ENCODE data around the gene MBTPS1.

Gene MBTPS1

GRCh38 chr16:84032458-84033178 is 84.1 kb downstream of the MBTPS1 start:
- no peak for DNase-seq

DNA sequence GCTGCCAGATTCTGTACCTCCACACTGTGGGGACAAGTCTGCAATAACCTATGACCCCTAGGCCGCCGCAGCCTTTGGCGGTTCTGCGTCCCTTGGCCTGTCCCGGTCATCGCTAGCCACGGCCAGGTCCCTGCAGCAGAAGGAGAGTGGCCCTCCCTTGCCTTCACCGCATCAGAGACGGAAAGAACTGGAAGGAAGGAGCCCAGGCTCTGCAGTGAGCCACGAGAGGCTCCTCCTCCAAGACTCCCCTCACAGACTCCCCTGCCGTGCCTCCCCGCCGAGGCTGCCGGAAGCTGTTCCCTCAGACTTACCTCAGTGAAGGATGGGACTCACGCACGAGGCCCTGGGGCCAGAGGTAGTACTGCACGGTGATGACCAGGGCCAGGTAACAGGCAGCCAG is 85.2 kb downstream of the MBTPS1 start:
- no peak for DNase-seq

DNA sequence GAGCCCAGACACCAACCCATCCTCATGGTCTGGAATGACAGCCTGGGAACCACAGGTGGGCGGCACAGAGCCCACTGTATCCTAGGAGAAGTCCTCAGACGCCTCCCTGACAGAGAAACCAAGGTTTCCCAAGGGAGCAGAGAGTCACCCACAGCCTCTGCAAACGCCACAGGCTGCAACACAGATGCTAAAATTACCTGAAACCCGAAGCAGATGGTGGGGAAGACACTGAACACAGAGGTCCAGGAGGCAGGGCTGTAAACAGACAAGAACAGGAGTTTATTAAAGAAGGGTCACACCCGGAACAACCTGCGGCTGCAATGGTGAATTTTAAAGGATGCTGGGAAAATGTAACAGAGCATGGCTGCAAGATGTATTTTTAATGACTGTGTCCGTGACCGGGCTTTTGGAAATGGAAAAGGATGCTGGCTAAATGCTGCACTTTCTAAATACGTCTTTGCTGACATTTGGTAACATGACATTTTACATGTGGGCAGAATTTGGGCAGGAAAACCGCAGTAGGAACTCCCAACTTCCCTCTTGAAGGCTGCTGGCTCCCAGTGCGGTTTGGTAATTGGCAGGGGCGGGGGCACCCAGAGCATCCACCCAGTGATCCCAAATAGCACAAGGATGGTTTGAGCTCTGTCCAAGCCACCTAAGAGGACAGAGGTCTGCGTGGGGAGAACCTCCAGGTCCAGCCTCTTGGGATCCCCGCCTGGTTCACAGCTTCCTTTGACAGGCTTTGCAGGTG is 87.3 kb downstream of the MBTPS1 start:
- DNase-seq: no peak

DNA sequence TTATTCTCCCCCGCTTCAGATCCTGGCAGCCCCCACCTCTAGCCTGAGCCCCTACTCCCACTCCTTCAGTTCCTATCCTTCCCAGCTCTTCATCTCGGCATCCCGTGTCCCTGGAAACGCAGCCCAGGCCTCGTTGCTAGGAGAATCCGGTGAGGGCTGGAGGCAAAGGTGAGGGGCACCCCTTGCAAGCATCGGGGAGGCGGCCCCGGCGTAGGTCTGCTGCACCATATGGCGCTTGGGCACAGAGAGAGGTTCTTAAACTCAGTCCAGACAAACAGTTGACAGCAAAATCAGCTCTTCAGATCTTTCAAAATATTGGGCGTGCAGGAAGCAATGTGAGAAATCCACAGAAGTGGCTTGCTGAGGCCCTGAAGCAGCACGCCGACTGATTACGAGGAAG is 89.1 kb downstream of the MBTPS1 start:
- no peak for DNase-seq

- DNase-seq: no peak
These were observed 90.1 kb downstream of the MBTPS1 start for GRCh38 chr16:84026606-84027005.

- no peak for DNase-seq
These were observed 91.9 kb downstream of the MBTPS1 start for GRCh38 chr16:84024854-84025253.

DNA sequence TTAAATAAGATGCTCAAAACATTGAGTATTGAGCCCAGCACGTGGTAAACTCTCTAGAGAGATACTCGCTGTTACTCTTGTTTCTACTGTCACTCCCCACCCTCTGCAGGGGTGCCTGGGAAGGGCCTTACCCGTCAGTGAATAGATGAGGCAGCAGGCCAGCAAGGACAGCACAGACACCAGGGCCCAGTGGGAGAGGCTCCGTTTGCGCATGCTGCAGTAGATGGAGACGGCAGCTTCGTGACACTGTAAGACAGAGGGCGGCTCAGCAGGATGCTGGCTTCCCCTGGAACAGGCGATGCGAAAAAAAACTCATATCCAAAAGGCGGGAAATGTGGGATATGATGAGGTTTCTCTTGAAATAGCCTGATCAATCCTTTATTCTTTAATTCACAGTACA is 94.1 kb downstream of the MBTPS1 start:
- DNase-seq: no peak

DNA sequence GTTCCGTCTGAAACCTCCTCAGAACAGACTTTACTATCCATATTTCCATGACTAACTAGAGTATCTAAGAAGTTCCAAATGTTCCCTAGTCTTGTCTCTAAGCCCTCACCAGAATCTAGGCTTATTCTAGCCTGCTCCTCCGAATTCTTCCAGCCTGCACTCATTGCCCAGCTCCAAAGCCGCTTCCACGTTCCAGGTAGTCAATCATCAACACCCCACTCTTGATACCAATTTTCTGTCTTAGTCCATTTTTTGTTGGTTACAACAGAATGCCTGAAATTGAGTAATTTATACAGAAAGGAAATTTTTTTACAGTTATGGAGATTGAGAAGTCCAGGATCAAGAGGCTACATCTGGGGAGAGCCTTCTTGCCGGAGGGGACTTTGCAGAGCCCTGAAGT is 95.3 kb downstream of the MBTPS1 start:
- DNase-seq: no peak

- no peak for DNase-seq
These were observed 96.4 kb downstream of the MBTPS1 start for GRCh38 chr16:84020353-84020752.

DNA sequence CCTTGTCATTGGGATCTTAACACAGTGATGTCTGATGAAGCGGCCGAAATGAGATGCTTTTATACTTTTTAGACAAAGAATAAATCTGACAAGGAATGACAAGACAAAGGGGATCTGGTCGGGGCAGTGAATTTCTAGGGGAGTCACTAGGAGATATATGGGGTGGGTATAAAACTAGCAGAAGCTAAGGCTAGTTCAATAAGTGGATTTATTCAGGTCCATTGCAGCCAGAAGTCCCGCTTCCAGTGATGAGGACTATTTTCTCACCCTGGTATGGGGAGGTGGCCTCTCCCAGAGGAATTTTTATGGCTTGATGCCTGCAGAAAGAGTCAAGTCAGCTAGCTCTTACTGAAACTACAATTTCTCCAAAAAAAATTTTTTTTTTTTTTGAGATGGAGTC is 98.0 kb downstream of the MBTPS1 start:
- DNase-seq: no peak

- DNase-seq: no peak
These were observed 100.3 kb downstream of the MBTPS1 start for GRCh38 chr16:84016477-84016876.

GRCh38 chr16:84015399-84015798 is 101.3 kb downstream of the MBTPS1 start:
- DNase-seq: no peak

DNA sequence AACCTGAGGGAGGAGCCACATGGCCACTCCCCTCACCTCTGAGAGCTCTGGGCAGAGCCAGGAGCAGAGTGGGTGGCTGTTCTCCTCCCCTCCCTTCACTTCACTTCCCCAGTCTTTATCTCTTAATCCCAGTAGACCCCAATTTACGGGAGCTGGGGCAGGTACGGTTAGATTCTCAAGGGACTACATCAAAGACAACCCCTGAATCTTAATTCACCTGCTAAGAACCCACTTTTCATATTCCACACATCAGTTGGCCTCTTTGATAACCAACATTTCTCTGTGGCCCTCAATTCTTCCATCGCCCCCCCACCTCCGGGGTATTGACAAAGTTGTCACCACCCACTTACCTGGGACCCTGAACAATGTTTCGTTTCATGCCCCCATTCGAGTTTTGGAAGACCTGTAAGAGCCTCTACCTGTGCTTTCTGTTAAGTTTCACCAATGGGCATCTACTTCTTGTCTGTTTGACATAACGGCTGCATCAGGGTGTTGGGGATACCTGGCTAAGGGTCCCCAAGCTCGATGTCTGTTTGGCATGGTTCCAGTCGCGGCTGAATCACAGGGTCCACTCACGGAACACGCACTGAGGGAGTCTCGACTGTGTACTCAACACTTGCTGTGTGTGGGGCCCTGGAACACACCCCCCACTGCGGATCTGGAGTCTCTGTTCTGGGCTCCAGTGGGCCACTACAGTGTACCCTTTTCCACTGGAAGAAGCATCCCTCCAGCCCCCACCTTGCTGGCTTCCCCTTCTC is 102.0 kb downstream of the MBTPS1 start:
- no peak for DNase-seq

DNA sequence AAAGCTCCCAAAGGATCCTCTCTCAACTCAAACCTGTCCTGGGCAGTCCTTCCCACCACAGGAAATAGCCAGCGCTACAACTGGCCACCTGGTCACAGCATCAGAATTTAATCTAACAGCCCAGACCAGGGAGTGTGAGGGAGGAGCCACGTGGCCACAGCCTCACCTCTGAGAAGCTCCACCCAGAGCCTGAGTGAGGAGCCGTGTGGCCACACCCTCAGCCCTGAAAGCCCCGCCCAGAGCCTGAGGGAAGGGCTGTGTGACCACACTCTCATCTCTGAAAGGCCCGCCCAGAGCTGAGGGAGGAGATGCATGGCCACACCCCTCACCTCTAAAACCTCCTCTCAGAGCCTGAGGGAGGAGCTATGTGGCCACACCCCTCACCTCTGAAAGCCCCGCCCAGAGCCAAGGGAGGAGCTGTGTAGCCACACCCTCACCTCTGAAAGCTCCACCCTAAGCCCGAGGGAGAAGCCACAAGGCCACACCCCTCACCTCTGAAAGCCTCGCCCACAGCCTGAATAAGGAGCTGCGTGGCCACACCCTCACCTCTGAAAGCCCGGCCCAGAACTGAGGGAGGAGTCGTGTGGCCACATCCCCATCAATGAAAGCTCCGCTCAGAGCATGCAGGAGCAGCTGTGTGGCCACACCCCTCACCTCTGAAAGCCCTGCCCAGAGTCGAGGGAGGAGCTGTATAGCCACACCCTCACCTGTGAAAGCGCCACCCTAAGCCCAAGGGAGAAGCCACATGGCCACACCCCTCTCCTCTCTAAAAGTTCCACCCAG is 102.8 kb downstream of the MBTPS1 start:
- peak; percentile 72 for DNase-seq

DNA sequence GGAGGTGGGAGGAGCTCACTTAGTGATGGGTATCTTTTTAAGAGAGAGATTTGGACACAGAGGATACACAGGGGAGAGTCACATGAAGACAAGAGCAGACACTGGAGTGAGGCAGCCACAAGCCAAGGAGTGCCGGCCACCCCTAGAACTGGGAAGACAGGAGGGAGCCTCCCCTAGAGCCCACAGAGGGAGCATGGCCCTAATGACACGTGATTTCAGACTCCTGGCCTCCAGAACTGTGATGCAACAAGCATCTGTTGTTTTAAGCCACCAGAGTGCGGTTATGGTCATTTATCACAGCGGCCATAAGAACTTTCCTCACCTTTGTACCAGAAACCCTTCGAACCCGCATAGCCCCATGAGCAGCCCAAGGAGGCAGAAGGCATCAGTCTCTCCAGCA is 107.5 kb downstream of the MBTPS1 start:
- no peak for DNase-seq

GRCh38 chr16:84007965-84008364 is 108.8 kb downstream of the MBTPS1 start:
- DNase-seq: no peak

DNA sequence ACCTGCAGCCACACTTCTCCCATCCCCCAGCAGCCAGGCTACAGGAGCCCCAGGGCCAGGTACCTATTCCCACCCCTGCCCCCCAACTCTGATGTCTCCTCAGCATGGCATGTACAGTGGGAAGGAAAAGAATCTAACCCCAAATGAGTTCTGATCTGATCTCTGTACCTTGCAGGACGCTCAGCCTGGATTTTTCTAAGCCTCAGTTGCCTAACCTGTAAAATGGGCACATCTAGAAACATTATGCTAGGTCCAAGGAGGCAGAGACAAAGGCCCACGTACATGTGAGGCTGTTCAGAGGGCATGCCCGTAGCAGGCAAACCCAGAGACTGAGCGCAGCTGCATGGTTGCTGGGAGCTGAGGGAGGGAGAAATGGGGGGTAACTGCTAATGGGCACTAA is 109.2 kb downstream of the MBTPS1 start:
- no peak for DNase-seq

- no peak for DNase-seq
These were observed 111.4 kb downstream of the MBTPS1 start for GRCh38 chr16:84005391-84005790.

DNA sequence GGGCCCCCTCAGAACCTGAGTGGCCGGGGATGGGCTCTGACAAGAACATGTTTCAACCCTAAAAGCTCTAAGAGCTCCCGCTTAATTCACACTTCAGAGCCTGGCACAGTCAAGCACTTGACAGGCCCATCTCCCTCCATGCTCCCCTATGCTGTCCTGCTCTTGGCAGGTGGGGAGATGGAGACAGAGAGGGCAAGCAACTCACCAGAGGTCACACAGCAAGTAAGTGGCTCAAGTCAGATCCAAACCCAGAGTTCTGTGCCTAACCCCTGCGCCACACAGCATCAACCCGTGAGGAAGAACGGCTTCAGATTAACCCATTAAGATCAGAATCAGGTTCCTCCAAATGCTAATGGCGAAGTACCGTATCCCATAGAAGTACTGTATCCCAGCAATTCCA is 112.3 kb downstream of the MBTPS1 start:
- no peak for DNase-seq

Measured in SIG-M5 (cell line).